ENCODE data around the gene LIPA.

LIPA gene

DNA sequence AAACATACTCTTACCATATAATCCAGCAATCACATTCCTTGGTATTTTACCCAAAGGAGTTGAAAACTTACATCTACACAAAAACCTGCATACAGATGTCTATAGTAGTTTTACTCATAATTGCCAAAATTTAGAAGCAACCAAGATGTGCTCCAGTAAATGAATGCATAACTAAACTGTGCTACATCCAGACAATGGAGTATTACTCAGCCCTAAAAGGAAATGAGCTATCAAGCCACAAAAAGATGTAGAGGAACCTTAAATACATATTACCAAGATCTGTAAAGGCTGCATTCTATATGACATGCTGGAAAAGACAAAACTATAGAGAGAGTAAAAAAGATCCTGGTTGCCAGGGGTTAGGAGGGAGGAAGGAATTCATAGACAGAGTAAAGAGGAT is 22.6 kb downstream of the LIPA start:
- Histone ChIP-seq H3K27ac (ENCODE audit: low read depth, low read length) (no peak overlapping the region), H3K4me1 (ENCODE audit: control insufficient read depth in 1 of 2, insufficient read depth in 2 of 2, low read length in 2 of 2) (no peaks in the 10 kb centered on the region), H3K4me3 (ENCODE audit: low read depth in 1 of 2, low read length in 2 of 2) (no peak overlapping the region), H3K36me3 (ENCODE audit: control insufficient read depth in 1 of 2, insufficient read depth in 2 of 2, low read length in 2 of 2) (peaks cover 9 to 30% of the 10 kb centered on the region in 2 donors), H3K27me3 (ENCODE audit: control insufficient read depth in 1 of 2, insufficient read depth in 2 of 2, low read length in 2 of 2) (no peaks in the 10 kb centered on the region), H3K9me3 (ENCODE audit: control insufficient read depth in 1 of 2, low read length in 2 of 2) (no peaks in the 10 kb centered on the region), H3K9ac (ENCODE audit: low read depth in 1 of 2, low read length in 2 of 2) (no peak overlapping the region)

DNA sequence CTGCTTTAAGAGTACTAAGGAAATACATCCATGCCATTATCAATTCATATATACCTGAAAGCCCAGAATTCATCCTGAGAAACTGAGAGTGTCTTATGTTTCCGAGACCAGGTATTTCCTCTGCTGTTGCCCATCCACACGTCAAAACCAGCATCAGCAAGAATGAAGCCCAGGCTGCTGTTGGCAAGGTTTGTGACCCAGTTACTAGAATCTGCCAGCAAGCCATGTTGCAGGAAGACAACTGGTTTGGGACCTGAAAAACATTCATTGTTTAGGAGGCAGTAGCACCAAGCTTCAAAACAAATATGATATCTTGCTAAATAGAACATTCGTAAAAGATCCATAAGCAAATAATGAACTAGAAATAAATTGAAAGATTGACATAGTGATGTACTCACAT is 23.4 kb downstream of the LIPA start:
- H3K9me3 ChIP-seq (ENCODE audit: control insufficient read depth in 1 of 2, low read length in 2 of 2), result no peaks in the 10 kb centered on the region
- H3K4me1 ChIP-seq (ENCODE audit: control insufficient read depth in 1 of 2, insufficient read depth in 2 of 2, low read length in 2 of 2), result no peaks in the 10 kb centered on the region
- no peak overlapping the region for H3K9ac ChIP-seq (ENCODE audit: low read depth in 1 of 2, low read length in 2 of 2)
- H3K36me3 ChIP-seq (ENCODE audit: control insufficient read depth in 1 of 2, insufficient read depth in 2 of 2, low read length in 2 of 2), result peaks cover 6 to 26% of the 10 kb centered on the region in 2 donors
- no peak overlapping the region for H3K27ac ChIP-seq (ENCODE audit: low read depth, low read length)
- no peak overlapping the region for H3K4me3 ChIP-seq (ENCODE audit: low read depth in 1 of 2, low read length in 2 of 2)
- no peaks in the 10 kb centered on the region for H3K27me3 ChIP-seq (ENCODE audit: control insufficient read depth in 1 of 2, insufficient read depth in 2 of 2, low read length in 2 of 2)

DNA sequence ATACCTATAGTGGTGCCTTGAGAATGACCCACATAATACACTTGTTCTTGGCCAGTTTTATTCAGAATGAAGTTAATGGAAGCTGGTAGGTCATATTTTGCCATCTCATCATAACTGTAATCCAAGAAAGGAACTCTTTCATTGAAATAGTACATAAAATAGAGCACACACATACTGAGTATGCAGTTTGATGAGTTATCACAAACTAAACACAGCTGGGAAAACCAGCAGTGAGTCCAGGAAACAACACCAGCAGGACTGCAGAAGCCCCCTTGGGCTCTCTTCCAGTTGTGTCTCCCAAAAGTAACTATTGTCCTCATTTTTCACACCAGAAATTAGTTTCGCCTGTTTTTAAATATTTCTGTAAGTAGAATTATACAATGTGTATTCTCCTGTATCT is 24.7 kb downstream of the LIPA start:
- no peak overlapping the region for H3K4me3 ChIP-seq (ENCODE audit: low read depth in 1 of 2, low read length in 2 of 2)
- H3K27me3 ChIP-seq (ENCODE audit: control insufficient read depth in 1 of 2, insufficient read depth in 2 of 2, low read length in 2 of 2), result no peaks in the 10 kb centered on the region
- H3K9ac ChIP-seq (ENCODE audit: low read depth in 1 of 2, low read length in 2 of 2), result no peak overlapping the region
- H3K36me3 ChIP-seq (ENCODE audit: control insufficient read depth in 1 of 2, insufficient read depth in 2 of 2, low read length in 2 of 2), result peaks cover 7 to 28% of the 10 kb centered on the region in 2 donors
- no peaks in the 10 kb centered on the region for H3K9me3 ChIP-seq (ENCODE audit: control insufficient read depth in 1 of 2, low read length in 2 of 2)
- no peaks in the 10 kb centered on the region for H3K4me1 ChIP-seq (ENCODE audit: control insufficient read depth in 1 of 2, insufficient read depth in 2 of 2, low read length in 2 of 2)
- no peak overlapping the region for H3K27ac ChIP-seq (ENCODE audit: low read depth, low read length)

DNA sequence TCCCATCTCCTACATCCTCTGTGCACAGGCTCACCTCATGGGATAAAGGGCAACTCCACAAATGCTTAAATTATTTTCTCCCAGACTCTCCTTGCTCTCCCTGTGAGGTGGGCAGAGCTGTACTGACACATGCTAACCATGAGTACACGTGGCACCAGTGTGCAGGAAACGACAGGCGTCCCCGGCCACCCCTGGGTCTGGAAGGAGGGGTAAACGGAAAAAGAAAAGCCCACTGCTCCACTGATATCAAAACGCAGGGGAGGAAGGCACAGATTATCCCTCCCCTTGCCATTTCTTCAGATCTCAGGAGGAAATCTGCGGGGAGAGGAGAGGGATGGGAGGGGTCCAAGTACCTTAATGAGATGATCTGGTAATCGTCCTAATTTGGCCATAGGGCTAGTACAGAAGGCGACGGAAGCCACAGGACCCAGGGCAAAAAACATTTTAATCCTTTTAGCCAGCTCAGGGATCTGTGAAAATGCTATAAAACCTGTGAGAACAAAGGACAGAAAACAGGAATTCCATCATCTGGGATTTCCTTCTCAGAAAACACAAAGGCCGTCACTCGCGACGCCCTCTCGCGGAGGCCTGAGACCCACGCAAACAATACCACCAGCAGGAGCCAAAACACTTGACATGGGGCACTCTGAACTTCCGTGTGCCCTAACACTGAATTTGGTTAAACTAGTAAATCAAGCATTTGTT is 26.7 kb downstream of the LIPA start:
- Histone ChIP-seq H3K9ac (ENCODE audit: low read depth in 1 of 2, low read length in 2 of 2) (no peak overlapping the region), H3K36me3 (ENCODE audit: control insufficient read depth in 1 of 2, insufficient read depth in 2 of 2, low read length in 2 of 2) (peaks cover 3 to 33% of the 10 kb centered on the region in 2 donors), H3K27ac (ENCODE audit: low read depth, low read length) (no peak overlapping the region), H3K4me1 (ENCODE audit: control insufficient read depth in 1 of 2, insufficient read depth in 2 of 2, low read length in 2 of 2) (no peaks in the 10 kb centered on the region), H3K27me3 (ENCODE audit: control insufficient read depth in 1 of 2, insufficient read depth in 2 of 2, low read length in 2 of 2) (no peaks in the 10 kb centered on the region), H3K4me3 (ENCODE audit: low read depth in 1 of 2, low read length in 2 of 2) (no peak overlapping the region), H3K9me3 (ENCODE audit: control insufficient read depth in 1 of 2, low read length in 2 of 2) (no peaks in the 10 kb centered on the region)

DNA sequence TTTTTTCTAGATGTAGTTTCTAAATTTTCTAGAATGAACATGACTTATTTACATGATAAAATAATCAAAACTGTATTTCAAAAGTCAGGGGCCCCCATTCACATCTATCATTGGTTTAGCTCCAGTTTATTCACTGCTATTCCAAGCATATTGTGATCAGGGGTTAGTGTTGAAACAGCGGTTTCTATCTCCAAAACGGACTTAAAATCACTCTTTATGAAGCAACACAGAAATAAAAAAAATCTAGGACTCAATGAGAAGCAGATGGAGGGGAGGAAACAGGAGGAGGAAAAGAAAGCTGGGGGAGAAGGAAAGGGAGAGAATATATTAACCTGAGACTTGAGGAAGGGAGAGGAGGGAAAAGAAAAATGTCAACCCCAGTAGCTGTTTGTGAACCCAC is 29.7 kb downstream of the LIPA start:
- H3K27ac ChIP-seq (ENCODE audit: low read depth, low read length), result no peak overlapping the region
- no peaks in the 10 kb centered on the region for H3K9me3 ChIP-seq (ENCODE audit: control insufficient read depth in 1 of 2, low read length in 2 of 2)
- peaks cover 5 to 6% of the 10 kb centered on the region in 2 donors for H3K4me1 ChIP-seq (ENCODE audit: control insufficient read depth in 1 of 2, insufficient read depth in 2 of 2, low read length in 2 of 2)
- no peaks in the 10 kb centered on the region for H3K27me3 ChIP-seq (ENCODE audit: control insufficient read depth in 1 of 2, insufficient read depth in 2 of 2, low read length in 2 of 2)
- no peak overlapping the region for H3K9ac ChIP-seq (ENCODE audit: low read depth in 1 of 2, low read length in 2 of 2)
- H3K36me3 ChIP-seq (ENCODE audit: control insufficient read depth in 1 of 2, insufficient read depth in 2 of 2, low read length in 2 of 2), result peaks cover 3 to 27% of the 10 kb centered on the region in 2 donors
- no peak overlapping the region for H3K4me3 ChIP-seq (ENCODE audit: low read depth in 1 of 2, low read length in 2 of 2)

DNA sequence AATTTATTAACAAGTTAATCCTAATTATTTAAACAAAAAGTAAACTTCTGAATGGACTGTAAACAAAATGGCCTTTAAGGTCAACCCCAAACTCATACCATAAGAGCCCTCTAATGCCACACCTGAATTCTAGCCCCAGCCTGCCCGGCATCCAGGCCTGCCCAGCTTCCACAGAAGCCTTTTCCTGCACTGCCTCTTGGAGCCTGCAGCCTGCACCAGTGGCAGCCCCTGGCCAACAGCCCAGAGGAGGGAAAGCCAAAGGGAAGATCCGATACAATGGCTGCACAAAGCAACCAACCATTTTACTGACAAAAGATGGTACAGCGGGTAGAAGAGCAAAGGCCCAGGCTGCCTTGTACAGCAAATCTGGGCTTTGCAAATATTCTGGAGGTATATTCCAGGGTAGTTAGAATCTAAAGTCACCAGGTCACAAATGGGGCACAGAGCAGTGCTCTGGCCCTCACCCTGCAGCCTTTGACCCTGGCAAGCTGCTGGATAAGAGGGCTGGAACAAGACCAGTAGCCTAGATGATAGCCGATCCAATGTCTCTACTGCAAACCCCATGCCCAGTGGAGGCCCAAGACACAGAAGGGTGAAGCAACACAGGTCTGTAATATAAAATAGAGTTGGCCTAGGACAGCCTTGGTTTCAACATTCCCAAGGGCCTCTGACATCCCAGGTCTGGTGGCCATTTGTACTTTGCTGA is 31.9 kb downstream of the LIPA start:
- Histone ChIP-seq H3K4me1 (ENCODE audit: control insufficient read depth in 1 of 2, insufficient read depth in 2 of 2, low read length in 2 of 2) (peaks cover 5 to 6% of the 10 kb centered on the region in 2 donors), H3K9ac (ENCODE audit: low read depth in 1 of 2, low read length in 2 of 2) (no peak overlapping the region), H3K4me3 (ENCODE audit: low read depth in 1 of 2, low read length in 2 of 2) (no peak overlapping the region), H3K36me3 (ENCODE audit: control insufficient read depth in 1 of 2, insufficient read depth in 2 of 2, low read length in 2 of 2) (peaks cover 3 to 27% of the 10 kb centered on the region in 2 donors), H3K9me3 (ENCODE audit: control insufficient read depth in 1 of 2, low read length in 2 of 2) (no peaks in the 10 kb centered on the region), H3K27me3 (ENCODE audit: control insufficient read depth in 1 of 2, insufficient read depth in 2 of 2, low read length in 2 of 2) (no peaks in the 10 kb centered on the region), H3K27ac (ENCODE audit: low read depth, low read length) (no peak overlapping the region)

DNA sequence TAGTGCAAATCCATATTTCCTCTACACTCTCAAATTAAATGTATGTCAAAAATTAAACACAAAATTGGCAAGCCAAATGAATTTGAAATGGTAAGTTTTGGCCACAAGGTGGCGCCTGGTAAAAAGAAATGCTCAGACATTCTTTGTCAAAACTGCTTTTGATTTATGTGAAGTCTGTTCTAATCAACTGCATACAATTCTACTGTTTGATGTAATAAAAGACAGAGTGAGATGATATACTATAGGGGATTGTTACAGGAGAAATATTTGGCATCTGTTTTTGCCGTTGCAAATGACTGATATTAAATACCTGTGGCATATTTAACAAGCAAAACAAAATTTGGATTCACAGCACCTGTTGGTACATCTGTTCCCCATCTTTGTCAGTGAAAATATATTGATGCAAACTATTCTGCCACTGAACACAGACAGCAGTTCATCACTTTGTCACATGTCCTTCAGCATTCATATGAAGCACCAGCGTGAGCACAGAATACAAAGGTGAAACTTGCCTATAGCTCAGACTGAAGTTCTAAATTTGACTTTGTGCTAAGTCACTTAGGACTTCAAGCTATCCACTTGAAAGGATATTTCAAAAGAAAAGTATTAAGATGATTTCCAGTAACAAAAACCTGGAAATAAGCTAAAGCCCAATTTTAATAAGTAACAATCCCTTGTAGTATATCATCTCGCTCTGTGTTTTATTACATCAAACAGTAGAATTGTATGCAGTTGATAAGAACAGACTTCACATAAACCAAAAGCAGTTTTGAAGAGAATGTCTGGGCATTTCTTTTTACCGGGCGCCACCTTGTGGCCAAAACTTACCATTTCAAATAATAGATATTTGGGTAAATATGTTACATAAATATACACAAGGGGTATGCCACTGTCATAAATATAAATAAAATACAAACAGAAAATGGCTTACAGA is 34.3 kb downstream of the LIPA start:
- H3K27ac ChIP-seq (ENCODE audit: low read depth, low read length), result no peak overlapping the region

GRCh38 chr10:89216056-89216455 is 35.5 kb downstream of the LIPA start:
- peaks cover 0 to 12% of the 10 kb centered on the region in 2 donors for H3K36me3 ChIP-seq (ENCODE audit: control insufficient read depth in 1 of 2, insufficient read depth in 2 of 2, low read length in 2 of 2)
- H3K4me3 ChIP-seq (ENCODE audit: low read depth in 1 of 2, low read length in 2 of 2), result no peak overlapping the region
- no peak overlapping the region for H3K9ac ChIP-seq (ENCODE audit: low read depth in 1 of 2, low read length in 2 of 2)
- H3K27ac ChIP-seq (ENCODE audit: low read depth, low read length), result no peak overlapping the region
- H3K4me1 ChIP-seq (ENCODE audit: control insufficient read depth in 1 of 2, insufficient read depth in 2 of 2, low read length in 2 of 2), result peaks cover 5 to 6% of the 10 kb centered on the region in 2 donors
- no peaks in the 10 kb centered on the region for H3K9me3 ChIP-seq (ENCODE audit: control insufficient read depth in 1 of 2, low read length in 2 of 2)
- H3K27me3 ChIP-seq (ENCODE audit: control insufficient read depth in 1 of 2, insufficient read depth in 2 of 2, low read length in 2 of 2), result peaks cover 0 to 3% of the 10 kb centered on the region in 2 donors

More for the DNA sequence above, 34.3 kb downstream of the LIPA start:
- H3K9me3 ChIP-seq (ENCODE audit: control insufficient read depth in 1 of 2, low read length in 2 of 2), result no peaks in the 10 kb centered on the region
- H3K27me3 ChIP-seq (ENCODE audit: control insufficient read depth in 1 of 2, insufficient read depth in 2 of 2, low read length in 2 of 2), result no peaks in the 10 kb centered on the region
- peaks cover 5 to 6% of the 10 kb centered on the region in 2 donors for H3K4me1 ChIP-seq (ENCODE audit: control insufficient read depth in 1 of 2, insufficient read depth in 2 of 2, low read length in 2 of 2)
- H3K36me3 ChIP-seq (ENCODE audit: control insufficient read depth in 1 of 2, insufficient read depth in 2 of 2, low read length in 2 of 2), result peaks cover 3 to 16% of the 10 kb centered on the region in 2 donors
- no peak overlapping the region for H3K4me3 ChIP-seq (ENCODE audit: low read depth in 1 of 2, low read length in 2 of 2)
- no peak overlapping the region for H3K9ac ChIP-seq (ENCODE audit: low read depth in 1 of 2, low read length in 2 of 2)

DNA sequence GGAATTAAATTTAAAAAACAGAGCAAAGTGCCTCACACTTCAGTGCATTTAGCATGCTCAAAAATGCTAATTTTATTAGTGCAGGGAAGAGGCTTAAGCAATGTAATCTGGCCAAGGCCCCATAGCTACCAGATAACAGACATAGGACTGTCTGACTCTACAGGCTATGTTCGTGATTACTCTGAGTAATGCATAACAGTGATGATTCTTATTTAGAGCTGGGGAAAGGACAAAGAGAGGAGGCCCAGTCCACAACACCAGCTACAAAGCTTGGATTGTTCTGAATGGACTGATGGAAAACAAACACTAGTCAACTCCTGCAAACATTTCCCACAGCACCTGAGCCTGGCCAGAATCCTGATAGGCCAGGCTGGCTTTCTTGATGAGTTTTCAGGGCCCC is 36.1 kb downstream of the LIPA start:
- peaks cover 0 to 12% of the 10 kb centered on the region in 2 donors for H3K36me3 ChIP-seq (ENCODE audit: control insufficient read depth in 1 of 2, insufficient read depth in 2 of 2, low read length in 2 of 2)
- H3K9ac ChIP-seq (ENCODE audit: low read depth in 1 of 2, low read length in 2 of 2), result no peak overlapping the region
- no peaks in the 10 kb centered on the region for H3K9me3 ChIP-seq (ENCODE audit: control insufficient read depth in 1 of 2, low read length in 2 of 2)
- H3K4me1 ChIP-seq (ENCODE audit: control insufficient read depth in 1 of 2, insufficient read depth in 2 of 2, low read length in 2 of 2), result peaks cover 5 to 6% of the 10 kb centered on the region in 2 donors
- H3K27ac ChIP-seq (ENCODE audit: low read depth, low read length), result no peak overlapping the region
- H3K27me3 ChIP-seq (ENCODE audit: control insufficient read depth in 1 of 2, insufficient read depth in 2 of 2, low read length in 2 of 2), result peaks cover 0 to 8% of the 10 kb centered on the region in 2 donors
- no peak overlapping the region for H3K4me3 ChIP-seq (ENCODE audit: low read depth in 1 of 2, low read length in 2 of 2)

Measured in duodenal mucosa (tissue), 2 donors.